ENCODE data around the gene SLC26A2. TPM values are rescaled to one million over a fixed set of nuclear protein-coding genes. Genes with fewer than 3 reads are reported as not detected.

Gene SLC26A2
- total and polyA plus RNA-seq, 2 of the 8 experiments (the other 6 are each of a cell fraction or from before 2014, with no cell fraction given): 3.7 to 11.4 TPM

DNA sequence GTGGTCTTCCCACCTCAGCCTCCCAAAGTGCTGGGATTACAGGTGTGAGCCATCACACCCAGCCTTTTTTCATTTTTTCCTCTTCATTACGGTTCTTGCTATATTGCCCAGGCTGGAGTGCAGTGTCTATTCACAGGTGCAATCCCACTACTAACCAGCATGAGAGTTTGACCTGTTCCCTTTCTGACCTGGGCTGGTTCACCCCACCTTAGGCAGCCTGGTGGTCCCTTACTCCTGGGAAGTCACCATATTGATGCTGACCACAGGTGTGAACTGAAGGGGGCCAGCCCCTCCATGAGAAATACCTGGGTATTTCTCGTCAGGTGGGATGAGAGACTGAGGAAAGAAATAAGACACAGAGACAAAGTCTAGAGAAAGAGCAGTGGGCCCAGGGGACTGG lies 18.4 kb upstream of the SLC26A2 start (continued):
- TF ChIP-seq, protein P1, sequence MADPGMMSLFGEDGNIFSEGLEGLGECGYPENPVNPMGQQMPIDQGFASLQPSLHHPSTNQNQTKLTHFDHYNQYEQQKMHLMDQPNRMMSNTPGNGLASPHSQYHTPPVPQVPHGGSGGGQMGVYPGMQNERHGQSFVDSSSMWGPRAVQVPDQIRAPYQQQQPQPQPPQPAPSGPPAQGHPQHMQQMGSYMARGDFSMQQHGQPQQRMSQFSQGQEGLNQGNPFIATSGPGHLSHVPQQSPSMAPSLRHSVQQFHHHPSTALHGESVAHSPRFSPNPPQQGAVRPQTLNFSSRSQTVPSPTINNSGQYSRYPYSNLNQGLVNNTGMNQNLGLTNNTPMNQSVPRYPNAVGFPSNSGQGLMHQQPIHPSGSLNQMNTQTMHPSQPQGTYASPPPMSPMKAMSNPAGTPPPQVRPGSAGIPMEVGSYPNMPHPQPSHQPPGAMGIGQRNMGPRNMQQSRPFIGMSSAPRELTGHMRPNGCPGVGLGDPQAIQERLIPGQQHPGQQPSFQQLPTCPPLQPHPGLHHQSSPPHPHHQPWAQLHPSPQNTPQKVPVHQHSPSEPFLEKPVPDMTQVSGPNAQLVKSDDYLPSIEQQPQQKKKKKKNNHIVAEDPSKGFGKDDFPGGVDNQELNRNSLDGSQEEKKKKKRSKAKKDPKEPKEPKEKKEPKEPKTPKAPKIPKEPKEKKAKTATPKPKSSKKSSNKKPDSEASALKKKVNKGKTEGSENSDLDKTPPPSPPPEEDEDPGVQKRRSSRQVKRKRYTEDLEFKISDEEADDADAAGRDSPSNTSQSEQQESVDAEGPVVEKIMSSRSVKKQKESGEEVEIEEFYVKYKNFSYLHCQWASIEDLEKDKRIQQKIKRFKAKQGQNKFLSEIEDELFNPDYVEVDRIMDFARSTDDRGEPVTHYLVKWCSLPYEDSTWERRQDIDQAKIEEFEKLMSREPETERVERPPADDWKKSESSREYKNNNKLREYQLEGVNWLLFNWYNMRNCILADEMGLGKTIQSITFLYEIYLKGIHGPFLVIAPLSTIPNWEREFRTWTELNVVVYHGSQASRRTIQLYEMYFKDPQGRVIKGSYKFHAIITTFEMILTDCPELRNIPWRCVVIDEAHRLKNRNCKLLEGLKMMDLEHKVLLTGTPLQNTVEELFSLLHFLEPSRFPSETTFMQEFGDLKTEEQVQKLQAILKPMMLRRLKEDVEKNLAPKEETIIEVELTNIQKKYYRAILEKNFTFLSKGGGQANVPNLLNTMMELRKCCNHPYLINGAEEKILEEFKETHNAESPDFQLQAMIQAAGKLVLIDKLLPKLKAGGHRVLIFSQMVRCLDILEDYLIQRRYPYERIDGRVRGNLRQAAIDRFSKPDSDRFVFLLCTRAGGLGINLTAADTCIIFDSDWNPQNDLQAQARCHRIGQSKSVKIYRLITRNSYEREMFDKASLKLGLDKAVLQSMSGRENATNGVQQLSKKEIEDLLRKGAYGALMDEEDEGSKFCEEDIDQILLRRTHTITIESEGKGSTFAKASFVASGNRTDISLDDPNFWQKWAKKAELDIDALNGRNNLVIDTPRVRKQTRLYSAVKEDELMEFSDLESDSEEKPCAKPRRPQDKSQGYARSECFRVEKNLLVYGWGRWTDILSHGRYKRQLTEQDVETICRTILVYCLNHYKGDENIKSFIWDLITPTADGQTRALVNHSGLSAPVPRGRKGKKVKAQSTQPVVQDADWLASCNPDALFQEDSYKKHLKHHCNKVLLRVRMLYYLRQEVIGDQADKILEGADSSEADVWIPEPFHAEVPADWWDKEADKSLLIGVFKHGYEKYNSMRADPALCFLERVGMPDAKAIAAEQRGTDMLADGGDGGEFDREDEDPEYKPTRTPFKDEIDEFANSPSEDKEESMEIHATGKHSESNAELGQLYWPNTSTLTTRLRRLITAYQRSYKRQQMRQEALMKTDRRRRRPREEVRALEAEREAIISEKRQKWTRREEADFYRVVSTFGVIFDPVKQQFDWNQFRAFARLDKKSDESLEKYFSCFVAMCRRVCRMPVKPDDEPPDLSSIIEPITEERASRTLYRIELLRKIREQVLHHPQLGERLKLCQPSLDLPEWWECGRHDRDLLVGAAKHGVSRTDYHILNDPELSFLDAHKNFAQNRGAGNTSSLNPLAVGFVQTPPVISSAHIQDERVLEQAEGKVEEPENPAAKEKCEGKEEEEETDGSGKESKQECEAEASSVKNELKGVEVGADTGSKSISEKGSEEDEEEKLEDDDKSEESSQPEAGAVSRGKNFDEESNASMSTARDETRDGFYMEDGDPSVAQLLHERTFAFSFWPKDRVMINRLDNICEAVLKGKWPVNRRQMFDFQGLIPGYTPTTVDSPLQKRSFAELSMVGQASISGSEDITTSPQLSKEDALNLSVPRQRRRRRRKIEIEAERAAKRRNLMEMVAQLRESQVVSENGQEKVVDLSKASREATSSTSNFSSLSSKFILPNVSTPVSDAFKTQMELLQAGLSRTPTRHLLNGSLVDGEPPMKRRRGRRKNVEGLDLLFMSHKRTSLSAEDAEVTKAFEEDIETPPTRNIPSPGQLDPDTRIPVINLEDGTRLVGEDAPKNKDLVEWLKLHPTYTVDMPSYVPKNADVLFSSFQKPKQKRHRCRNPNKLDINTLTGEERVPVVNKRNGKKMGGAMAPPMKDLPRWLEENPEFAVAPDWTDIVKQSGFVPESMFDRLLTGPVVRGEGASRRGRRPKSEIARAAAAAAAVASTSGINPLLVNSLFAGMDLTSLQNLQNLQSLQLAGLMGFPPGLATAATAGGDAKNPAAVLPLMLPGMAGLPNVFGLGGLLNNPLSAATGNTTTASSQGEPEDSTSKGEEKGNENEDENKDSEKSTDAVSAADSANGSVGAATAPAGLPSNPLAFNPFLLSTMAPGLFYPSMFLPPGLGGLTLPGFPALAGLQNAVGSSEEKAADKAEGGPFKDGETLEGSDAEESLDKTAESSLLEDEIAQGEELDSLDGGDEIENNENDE (IDR thresholded peaks at IDR 0.05; ENCODE audit: insufficient replicate concordance, low read length): no peak
- TF ChIP-seq BCL11A (IDR thresholded peaks at IDR 0.05; ENCODE audit: low read depth in 2 of 2, low read length in 2 of 2): no peak
- no peak for TF ChIP-seq CBX8 (IDR thresholded peaks at IDR 0.05; ENCODE audit: borderline replicate concordance, low read depth, low read length)
- TF ChIP-seq BRCA1 (IDR thresholded peaks at IDR 0.05; ENCODE audit: low read depth, low read length): no peak
